ENCODE measurements around the gene ALDH5A1.
A peak's percentile ranks its signal among the peaks of the same experiment; 100 is the strongest.

ALDH5A1 gene

GRCh38 chr6:24513602-24514001, 18.8 kb downstream of the ALDH5A1 start:
- no peak overlapping the region for H3K27ac ChIP-seq
- no peak for TF ChIP-seq CTCF (conservative IDR thresholded peaks at IDR 0.05)

GRCh38 chr6:24517659-24518543, 23.1 kb downstream of the ALDH5A1 start:
- no peak for TF ChIP-seq CTCF (conservative IDR thresholded peaks at IDR 0.05)
- H3K27ac ChIP-seq: no peak overlapping the region

- peak; percentile 94 for TF ChIP-seq CTCF (conservative IDR thresholded peaks at IDR 0.05)
- no peak overlapping the region for H3K27ac ChIP-seq
Observed at GRCh38 chr6:24520929-24521546, 26.3 kb downstream of the ALDH5A1 start.

GRCh38 chr6:24522228-24523176, 27.7 kb downstream of the ALDH5A1 start:
- TF ChIP-seq CTCF (conservative IDR thresholded peaks at IDR 0.05): no peak
- H3K27ac ChIP-seq: peak overlapping the region; percentile 29; the same call in 1 of the 2 replicates

GRCh38 chr6:24524329-24524728, 29.6 kb downstream of the ALDH5A1 start:
- H3K27ac ChIP-seq: no peak overlapping the region
- no peak for TF ChIP-seq CTCF (conservative IDR thresholded peaks at IDR 0.05)

- no peak overlapping the region for H3K27ac ChIP-seq
- peak; percentile 86 for TF ChIP-seq CTCF (conservative IDR thresholded peaks at IDR 0.05)
Observed at GRCh38 chr6:24524805-24525204, 30.0 kb downstream of the ALDH5A1 start.

- TF ChIP-seq CTCF (conservative IDR thresholded peaks at IDR 0.05): no peak
- no peak overlapping the region for H3K27ac ChIP-seq
Observed at GRCh38 chr6:24529985-24530384, 35.2 kb downstream of the ALDH5A1 start.

Data from VCaP (cell line).